WTC11 (cell line): ENCODE results near the gene FER. TPM values are rescaled to one million over a fixed set of nuclear protein-coding genes. Genes with fewer than 3 reads are reported as not detected.

Experiments
- ATAC-seq: fragments of 200-7000 bp; cut with Tn5 transposase; 2 replicates; pipeline ENCODE4 v1.10.0; 2021; ENCODE audit warnings: mild to moderate bottlenecking, moderate library complexity
- CTCF ChIA-PET: fragments of 300-600 bp; sonication (Branson Sonifier 250); formaldehyde crosslinking; loops from one replicate; lab custom pipeline; 2021; ENCODE audit warnings: antibody characterized with exemption; lab: Charles Lee
- POLR2A ChIA-PET: fragments of 350-600 bp; sonication (Branson Sonifier 250); formaldehyde crosslinking; loops from one replicate; lab custom pipeline; 2021; ENCODE audit warnings: antibody characterized with exemption; lab: Charles Lee
- DNase-seq: peaks from one replicate; pipeline ENCODE4 v3.0.0; 2021; ENCODE audit warnings: low spot score
- H3K27ac Mint-ChIP-seq: 2 replicates; pipeline ENCODE4 v1.8.0; 2021; ENCODE audit warnings: mixed read lengths
- H3K27me3 Mint-ChIP-seq: 2 replicates; pipeline ENCODE4 v1.8.0; 2021; ENCODE audit warnings: low read depth, mild to moderate bottlenecking, moderate library complexity, mixed read lengths
- H3K36me3 Mint-ChIP-seq: 2 replicates; pipeline ENCODE4 v1.8.0; 2021; ENCODE audit warnings: mixed read lengths
- H3K4me1 Mint-ChIP-seq: 2 replicates; pipeline ENCODE4 v1.8.0; 2022; ENCODE audit warnings: mixed read lengths
- H3K4me3 Mint-ChIP-seq: 2 replicates; pipeline ENCODE4 v1.8.0; 2021; ENCODE audit warnings: mild to moderate bottlenecking, moderate library complexity, mixed read lengths
- H3K9me3 Mint-ChIP-seq: 2 replicates; pipeline ENCODE4 v1.8.0; 2021; ENCODE audit warnings: mixed read lengths
- AR ChIP-seq: fragments of 250-450 bp; sonication (Bioruptor Pico); IDR thresholded peaks from 2 replicates; pipeline ENCODE4 v1.9.0; 2021; ENCODE audit warnings: mild to moderate bottlenecking
- ATF1 ChIP-seq: sonication (generic); formaldehyde crosslinking; IDR thresholded peaks from 2 replicates; pipeline ENCODE4 v1.8.1; 2023; ENCODE audit warnings: mild to moderate bottlenecking, moderate library complexity, missing genetic modification reagents
- CTCF ChIP-seq: fragments of 200-600 bp; IDR thresholded peaks from 2 replicates; pipeline ENCODE4 v1.8.0; 2022; ENCODE audit warnings: antibody characterized with exemption
- ERG ChIP-seq: fragments of 250-450 bp; sonication (Bioruptor Pico); IDR thresholded peaks from 2 replicates; pipeline ENCODE4 v1.8.0; 2021; ENCODE audit warnings: mild to moderate bottlenecking
- ESRRA ChIP-seq: sonication (generic); formaldehyde crosslinking; IDR thresholded peaks from 2 replicates; pipeline ENCODE4 v1.8.1; 2022; ENCODE audit warnings: mild to moderate bottlenecking, missing genetic modification reagents, borderline replicate concordance
- ETV6 ChIP-seq: sonication (generic); formaldehyde crosslinking; IDR thresholded peaks from 2 replicates; pipeline ENCODE4 v1.8.1; 2022; ENCODE audit warnings: mild to moderate bottlenecking, missing genetic modification reagents
- FOXK1 ChIP-seq: sonication (generic); formaldehyde crosslinking; IDR thresholded peaks from 2 replicates; pipeline ENCODE4 v1.8.0; 2022; ENCODE audit warnings: mild to moderate bottlenecking, moderate library complexity, missing genetic modification reagents
- GTF2I ChIP-seq: fragments of 250-450 bp; sonication (Bioruptor Pico); conservative IDR thresholded peaks from 2 replicates; pipeline ENCODE4 v1.4.0; 2021; ENCODE audit warnings: mild to moderate bottlenecking
- KAT7 ChIP-seq: sonication (generic); formaldehyde crosslinking; IDR thresholded peaks from 2 replicates; pipeline ENCODE4 v1.8.1; 2023; ENCODE audit warnings: missing genetic modification reagents, mild to moderate bottlenecking, borderline replicate concordance
- OVOL2 ChIP-seq: fragments of 250-450 bp; sonication (Bioruptor Pico); IDR thresholded peaks from 2 replicates; pipeline ENCODE4 v1.9.0; 2021; ENCODE audit warnings: mild to moderate bottlenecking, borderline replicate concordance
- PREB ChIP-seq: sonication (generic); formaldehyde crosslinking; IDR thresholded peaks from 2 replicates; pipeline ENCODE4 v1.8.1; 2022; ENCODE audit warnings: mild to moderate bottlenecking, missing genetic modification reagents, moderate library complexity, borderline replicate concordance
- RELA ChIP-seq: sonication (generic); formaldehyde crosslinking; IDR thresholded peaks from 2 replicates; pipeline ENCODE4 v1.8.1; 2022; ENCODE audit warnings: missing genetic modification reagents, mild to moderate bottlenecking, borderline replicate concordance
- STAT6 ChIP-seq: sonication (generic); formaldehyde crosslinking; conservative IDR thresholded peaks from 2 replicates; pipeline ENCODE4 v1.8.1; 2023; ENCODE audit warnings: mild to moderate bottlenecking, low read depth, missing genetic modification reagents, moderate library complexity
- TEAD4 ChIP-seq: sonication (generic); formaldehyde crosslinking; IDR thresholded peaks from 2 replicates; pipeline ENCODE4 v1.8.0; 2022; ENCODE audit warnings: mild to moderate bottlenecking, missing genetic modification reagents
- ZBTB43 ChIP-seq: sonication (generic); formaldehyde crosslinking; IDR thresholded peaks from 2 replicates; pipeline ENCODE4 v1.8.1; 2023; ENCODE audit warnings: mild to moderate bottlenecking, missing genetic modification reagents
- ZNF138 ChIP-seq: sonication (generic); formaldehyde crosslinking; conservative IDR thresholded peaks from 2 replicates; pipeline ENCODE4 v1.8.1; 2022; ENCODE audit warnings: mild to moderate bottlenecking, moderate library complexity, missing genetic modification reagents
- ZNF317 ChIP-seq: sonication (generic); formaldehyde crosslinking; IDR thresholded peaks from 2 replicates; pipeline ENCODE4 v1.8.1; 2023; ENCODE audit warnings: low read depth, mild to moderate bottlenecking, moderate library complexity, missing genetic modification reagents, borderline replicate concordance
- ZNF416 ChIP-seq: fragments of 250-450 bp; sonication (Bioruptor Pico); IDR thresholded peaks from 2 replicates; pipeline ENCODE4 v1.9.0; 2021; ENCODE audit warnings: mild to moderate bottlenecking, inconsistent platforms
- ZNF425 ChIP-seq: fragments of 250-450 bp; sonication (Bioruptor Pico); conservative IDR thresholded peaks from 2 replicates; pipeline ENCODE4 v1.9.0; 2021; ENCODE audit warnings: mild to moderate bottlenecking
- ZNF512 ChIP-seq: sonication (generic); formaldehyde crosslinking; IDR thresholded peaks from 2 replicates; pipeline ENCODE4 v1.8.1; 2022; ENCODE audit warnings: missing genetic modification reagents, borderline replicate concordance
- total RNA-seq: library from RNA; stranded (reverse); gene quantifications from 3 replicates; pipeline ENCODE4 v1.2.3, GENCODE V29; 2021

Gene FER
- total RNA-seq, 1 experiment from 2014 or later = 13.8 TPM

- peaks cover 18% of the 10 kb centered on the region for H3K36me3 Mint-ChIP-seq
- H3K4me1 Mint-ChIP-seq = no peaks in the 10 kb centered on the region; the same call in 1 of the 2 replicates
- no peak overlapping the region for H3K4me3 Mint-ChIP-seq
- H3K27ac Mint-ChIP-seq = no peak overlapping the region
- no peak for ATAC-seq
- no peak for TF ChIP-seq GTF2I (CRISPR knock-in tag)
- no peak for TF ChIP-seq PREB (CRISPR knock-in tag)
- TF ChIP-seq KAT7 = no peak
- TF ChIP-seq CTCF = no peak
- no peak for TF ChIP-seq ATF1
- no peak for TF ChIP-seq ESRRA (CRISPR knock-in tag)
- TF ChIP-seq ZNF138 (CRISPR knock-in tag) = no peak
- TF ChIP-seq STAT6 (CRISPR knock-in tag) = no peak
- no peak for TF ChIP-seq ERG (CRISPR knock-in tag)
- TF ChIP-seq TEAD4 (CRISPR knock-in tag) = no peak
- no peak for TF ChIP-seq FOXK1
- TF ChIP-seq ZNF416 = no peak
- TF ChIP-seq RELA (CRISPR knock-in tag) = no peak
- no peak for TF ChIP-seq OVOL2 (CRISPR knock-in tag)
- TF ChIP-seq ZNF317 = no peak
- no peak for TF ChIP-seq ZBTB43 (CRISPR knock-in tag)
- TF ChIP-seq AR (CRISPR knock-in tag) = no peak
- TF ChIP-seq ZNF425 (CRISPR knock-in tag) = no peak
- TF ChIP-seq ETV6 (CRISPR knock-in tag) = no peak
- TF ChIP-seq ZNF512 (CRISPR knock-in tag) = no peak
- CTCF ChIA-PET = interaction anchor here (0.7 kb wide), 1 partner anchor 130 kb away, joined by 3 read pairs; no protein-coding TSS in a partner anchor
- peaks cover 19% of the 10 kb centered on the region for H3K9me3 Mint-ChIP-seq
- POLR2A ChIA-PET = no interaction called here
- no peak for DNase-seq
- no peaks in the 10 kb centered on the region for H3K27me3 Mint-ChIP-seq
Observed at GRCh38 chr5:108772626-108773025, 24.9 kb downstream of the FER start.
